Fibroblast of villous mesenchyme (primary cell): Measurements from ENCODE around the gene PARD6G. TPM values are rescaled to one million over a fixed set of nuclear protein-coding genes. Genes with fewer than 3 reads are reported as not detected.

Experiments
- DNase-seq: peaks from one replicate; pipeline ENCODE4 v3.0.0-alpha.2; 2010; ENCODE audit warnings: low read depth
- H3K4me3 ChIP-seq: 2 replicates; pipeline ENCODE4 v1.5.1; 2011; ENCODE audit warnings: low read depth, mild to moderate bottlenecking, low read length
- total RNA-seq: library from RNA; depleted of rRNA; stranded (reverse); fragments of >200 nt; gene quantifications from 2 replicates; pipeline ENCODE4 v1.2.3, GENCODE V29; 2012
- TF ChIP-seq, protein P1 (sequence below): IDR thresholded peaks from 2 replicates; pipeline ENCODE4 v1.5.1; 2012; ENCODE audit warnings: low read depth, mild to moderate bottlenecking, low read length; ENCODE audit not compliant: insufficient read depth

PARD6G gene
- total RNA-seq, 1 donor: 1.7 TPM

DNA sequence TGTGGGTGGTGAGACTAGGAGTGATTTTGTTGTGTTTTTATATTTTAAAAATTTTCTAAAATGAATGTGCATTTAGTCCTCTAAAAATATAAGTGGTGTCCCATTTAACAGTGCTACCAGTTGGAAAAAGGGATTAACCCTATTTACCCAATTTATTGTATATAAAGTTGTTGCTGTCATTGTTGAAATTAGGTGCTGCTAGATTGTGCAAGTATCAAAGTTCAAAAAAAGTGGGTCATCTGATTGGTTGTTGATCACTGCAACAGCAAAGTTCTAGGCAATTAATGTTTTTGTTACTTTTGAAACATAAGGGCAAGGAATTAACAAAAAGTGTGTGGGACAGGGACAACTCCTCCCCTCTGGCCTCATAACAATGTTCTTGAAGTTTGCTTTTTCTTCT is 97.6 kb downstream of the PARD6G start:
- no peak overlapping the region for H3K4me3 ChIP-seq
- DNase-seq: no peak
- TF ChIP-seq, protein P1, sequence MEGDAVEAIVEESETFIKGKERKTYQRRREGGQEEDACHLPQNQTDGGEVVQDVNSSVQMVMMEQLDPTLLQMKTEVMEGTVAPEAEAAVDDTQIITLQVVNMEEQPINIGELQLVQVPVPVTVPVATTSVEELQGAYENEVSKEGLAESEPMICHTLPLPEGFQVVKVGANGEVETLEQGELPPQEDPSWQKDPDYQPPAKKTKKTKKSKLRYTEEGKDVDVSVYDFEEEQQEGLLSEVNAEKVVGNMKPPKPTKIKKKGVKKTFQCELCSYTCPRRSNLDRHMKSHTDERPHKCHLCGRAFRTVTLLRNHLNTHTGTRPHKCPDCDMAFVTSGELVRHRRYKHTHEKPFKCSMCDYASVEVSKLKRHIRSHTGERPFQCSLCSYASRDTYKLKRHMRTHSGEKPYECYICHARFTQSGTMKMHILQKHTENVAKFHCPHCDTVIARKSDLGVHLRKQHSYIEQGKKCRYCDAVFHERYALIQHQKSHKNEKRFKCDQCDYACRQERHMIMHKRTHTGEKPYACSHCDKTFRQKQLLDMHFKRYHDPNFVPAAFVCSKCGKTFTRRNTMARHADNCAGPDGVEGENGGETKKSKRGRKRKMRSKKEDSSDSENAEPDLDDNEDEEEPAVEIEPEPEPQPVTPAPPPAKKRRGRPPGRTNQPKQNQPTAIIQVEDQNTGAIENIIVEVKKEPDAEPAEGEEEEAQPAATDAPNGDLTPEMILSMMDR: no peak

DNA sequence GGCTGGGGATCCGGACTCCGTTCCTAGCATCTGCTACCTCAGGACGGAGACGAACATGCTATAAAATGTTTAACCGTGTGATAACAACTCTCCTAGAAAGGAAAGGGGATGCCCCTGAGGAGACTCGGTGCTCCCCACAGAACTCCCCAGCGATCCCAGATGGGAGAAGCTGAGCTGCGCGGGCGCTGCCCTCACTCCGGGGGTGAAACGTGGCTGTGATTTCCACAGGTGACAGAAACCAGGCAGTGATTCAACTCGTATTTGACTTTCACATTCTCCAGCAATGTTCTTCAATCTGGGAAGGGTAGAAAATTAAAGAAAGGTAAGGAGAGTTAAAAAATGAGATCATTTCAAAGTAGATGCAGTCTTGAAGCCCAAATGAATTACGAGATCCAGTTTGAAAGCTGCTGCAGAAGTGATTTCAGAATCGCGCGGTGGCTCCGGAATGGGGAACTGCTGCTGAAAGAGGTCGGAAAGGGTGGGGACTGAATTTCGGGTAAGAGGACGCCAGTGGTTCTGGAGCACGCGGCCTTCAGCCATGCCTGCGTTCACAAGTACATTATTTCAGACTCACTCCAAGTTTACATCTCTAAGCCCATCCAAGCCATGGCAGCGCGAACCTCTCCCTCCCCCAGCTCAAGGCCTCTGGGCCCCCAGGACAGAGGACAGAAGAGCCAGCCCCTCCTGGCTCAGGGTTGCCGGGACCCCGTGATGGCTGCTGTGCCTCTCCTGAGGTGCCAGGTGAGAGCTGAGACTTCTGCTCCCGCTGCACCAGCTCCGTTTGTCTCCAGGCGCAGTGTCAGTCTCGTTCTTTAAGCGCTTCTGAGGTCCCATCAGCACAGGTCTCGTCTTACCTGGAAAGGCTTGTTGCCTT is 98.8 kb downstream of the PARD6G start:
- TF ChIP-seq, protein P1: no peak
- peak overlapping the region; percentile 72 for H3K4me3 ChIP-seq
- no peak for DNase-seq

GRCh38 chr18:80147418-80148325 is 99.6 kb downstream of the PARD6G start:
- DNase-seq: peak; percentile 77
- TF ChIP-seq, protein P1: no peak
- H3K4me3 ChIP-seq: peak overlapping the region; percentile 72

DNA sequence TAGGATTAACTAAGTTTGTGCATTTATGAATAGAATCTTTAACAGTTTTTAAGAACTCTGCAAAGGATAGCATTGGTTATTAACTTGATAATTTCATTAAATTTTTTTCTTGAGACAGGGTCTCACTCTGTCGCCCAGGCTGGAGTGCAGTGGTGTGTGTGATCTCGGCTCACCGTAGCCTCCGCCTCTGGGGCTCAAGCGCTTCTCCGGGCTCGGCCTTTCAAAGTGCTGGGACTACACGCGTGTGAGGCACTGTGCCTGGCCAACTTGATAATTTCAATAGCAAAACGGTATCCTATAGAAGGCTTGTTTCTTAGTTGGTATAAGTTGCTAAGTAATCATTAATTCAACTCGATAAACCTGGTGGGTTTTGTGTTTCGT is 100.3 kb downstream of the PARD6G start:
- TF ChIP-seq, protein P1: no peak
- peak overlapping the region; percentile 72 for H3K4me3 ChIP-seq
- DNase-seq: no peak

DNA sequence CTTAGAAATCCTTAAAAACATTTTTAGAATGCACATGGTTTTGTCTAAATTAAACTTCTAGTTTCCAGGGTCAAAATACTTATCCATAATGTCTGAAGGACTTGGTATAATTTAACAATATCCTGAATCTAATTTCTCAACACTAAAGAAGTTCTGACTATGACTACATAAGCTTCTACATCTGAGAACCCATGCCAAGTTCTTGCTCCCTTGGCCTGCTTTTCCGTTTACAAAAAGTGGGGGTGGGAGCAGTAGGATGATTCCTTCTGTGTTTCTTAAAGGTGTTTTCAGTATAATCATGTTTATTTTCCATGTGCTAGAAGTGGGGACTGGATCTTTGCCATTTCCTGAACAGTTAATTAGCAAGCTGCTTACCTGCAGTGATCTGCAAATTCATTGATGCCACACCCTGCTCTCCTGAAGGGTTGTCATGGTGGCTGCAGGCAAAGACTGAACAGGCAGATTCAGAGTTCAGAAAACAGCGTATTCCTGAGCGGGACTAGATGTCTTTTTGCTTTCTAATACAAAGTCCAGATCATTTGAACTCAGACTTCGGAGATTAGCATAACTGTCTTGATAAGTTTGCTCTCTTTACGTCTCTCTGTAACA is 102.0 kb downstream of the PARD6G start:
- DNase-seq: no peak
- no peak overlapping the region for H3K4me3 ChIP-seq
- TF ChIP-seq, protein P1: no peak

DNA sequence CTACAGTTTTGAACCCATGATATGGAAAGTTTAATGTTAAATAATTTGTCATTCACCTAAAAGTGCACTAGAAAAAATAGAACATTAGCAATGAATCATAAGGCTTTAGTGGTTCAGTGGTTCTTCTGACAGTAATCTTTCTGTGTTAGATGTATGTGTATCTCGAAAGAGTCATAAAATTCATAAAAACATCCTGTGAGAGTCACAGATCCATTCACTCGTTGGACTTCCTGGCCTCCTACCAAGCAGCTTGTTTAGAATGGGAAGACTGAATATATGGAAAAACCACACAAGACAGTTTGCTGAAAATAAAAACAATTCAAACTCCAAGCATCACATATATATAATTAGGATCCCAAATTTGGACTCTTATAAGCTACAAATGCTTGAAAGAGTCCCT is 103.4 kb downstream of the PARD6G start:
- DNase-seq: peak; percentile 73
- no peak overlapping the region for H3K4me3 ChIP-seq
- TF ChIP-seq, protein P1: no peak
